GM23338 (cell line): ENCODE data around the gene TGM2. TPM values are rescaled to one million over a fixed set of nuclear protein-coding genes. Genes with fewer than 3 reads are reported as not detected.

Source experiments
- ATAC-seq: fragments of 200-7000 bp; cut with Tn5 transposase; 3 replicates; pipeline ENCODE4 v1.9.1; 2020
- DNase-seq: peaks from one replicate; pipeline ENCODE4 v3.0.0-alpha.2; 2015; ENCODE audit warnings: low spot score
- H2AFZ ChIP-seq: fragments of 200-600 bp; sonication (generic); 2 replicates; pipeline ENCODE4 v1.8.0; 2016; ENCODE audit warnings: antibody characterized with exemption, mild to moderate bottlenecking, moderate library complexity
- H3F3A ChIP-seq: fragments of 200-600 bp; sonication (generic); replicated peaks from 2 replicates; pipeline ENCODE4 v1.8.0; 2017; ENCODE audit warnings: antibody characterized with exemption, mixed run types, low read depth
- H3K27ac ChIP-seq: fragments of 200-600 bp; sonication (generic); 2 replicates; pipeline ENCODE4 v1.6.1; 2016; ENCODE audit warnings: low read depth
- H3K27me3 ChIP-seq: fragments of 200-600 bp; sonication (generic); 2 replicates; pipeline ENCODE4 v1.8.0; 2016; ENCODE audit warnings: mild to moderate bottlenecking, mixed run types, moderate library complexity; ENCODE audit not compliant: insufficient read depth
- H3K36me3 ChIP-seq: fragments of 200-600 bp; sonication (generic); 2 replicates; pipeline ENCODE4 v1.8.0; 2016; ENCODE audit warnings: mild to moderate bottlenecking; ENCODE audit not compliant: insufficient read depth
- H3K4me1 ChIP-seq: fragments of 200-600 bp; sonication (generic); 2 replicates; pipeline ENCODE4 v1.8.0; 2016; ENCODE audit warnings: mild to moderate bottlenecking, moderate library complexity; ENCODE audit not compliant: insufficient read depth
- H3K4me2 ChIP-seq: fragments of 200-600 bp; sonication (generic); 2 replicates; pipeline ENCODE4 v1.7.1; 2017; ENCODE audit warnings: mixed run types
- H3K4me3 ChIP-seq: fragments of 200-600 bp; sonication (generic); 2 replicates; pipeline ENCODE4 v1.6.1; 2016; ENCODE audit warnings: mixed run types
- H3K79me2 ChIP-seq: fragments of 200-600 bp; sonication (generic); replicated peaks from 2 replicates; pipeline ENCODE4 v1.8.0; 2017; ENCODE audit warnings: mild to moderate bottlenecking; ENCODE audit not compliant: insufficient read depth
- H3K9me2 ChIP-seq: fragments of 200-600 bp; sonication (generic); 2 replicates; pipeline ENCODE4 v1.8.0; 2017; ENCODE audit not compliant: insufficient read depth
- H4K20me1 ChIP-seq: fragments of 200-600 bp; sonication (generic); replicated peaks from 2 replicates; pipeline ENCODE4 v1.8.0; 2017; ENCODE audit warnings: mild to moderate bottlenecking; ENCODE audit not compliant: insufficient read depth
- H3K27ac Mint-ChIP-seq: 2 replicates; pipeline ENCODE4 v1.8.0; 2020; ENCODE audit warnings: inconsistent platforms, mild to moderate bottlenecking, moderate library complexity, mixed read lengths
- H3K27me3 Mint-ChIP-seq: 3 replicates; pipeline ENCODE4 v1.8.0; 2022; ENCODE audit warnings: low read depth, mild to moderate bottlenecking, moderate library complexity, mixed read lengths, inconsistent platforms; ENCODE audit not compliant: insufficient read depth, poor library complexity
- H3K36me3 Mint-ChIP-seq: 3 replicates; pipeline ENCODE4 v1.8.0; 2021; ENCODE audit warnings: low read depth, mild to moderate bottlenecking, inconsistent platforms, moderate library complexity, mixed read lengths
- H3K4me1 Mint-ChIP-seq: 3 replicates; pipeline ENCODE4 v1.8.0; 2020; ENCODE audit warnings: mild to moderate bottlenecking, inconsistent platforms, mixed read lengths
- H3K4me3 Mint-ChIP-seq: 3 replicates; pipeline ENCODE4 v1.8.0; 2021; ENCODE audit warnings: moderate library complexity, mild to moderate bottlenecking, inconsistent platforms, mixed read lengths
- H3K9me3 Mint-ChIP-seq: 3 replicates; pipeline ENCODE4 v1.8.0; 2020; ENCODE audit warnings: moderate library complexity, mild to moderate bottlenecking, inconsistent platforms, mixed read lengths
- EZH2phosphoT487 ChIP-seq: fragments of 200-600 bp; sonication (generic); IDR thresholded peaks from one replicate; pipeline ENCODE4 v1.8.1; 2018; ENCODE audit warnings: antibody characterized with exemption; ENCODE audit not compliant: unreplicated experiment
- polyA plus RNA-seq: library from polyadenylated mRNA; unstranded; fragments of >200 nt; fragmentation: Nextera tagmentation; extraction: Ambion mirVana; gene quantifications from 2 replicates; pipeline ENCODE4 v1.2.1, GENCODE V29; 2016
- total RNA-seq: library from RNA; depleted of rRNA; stranded (reverse); fragments of >200 nt; shearing (Covaris generic); gene quantifications from 2 replicates; pipeline ENCODE4 v1.2.3, GENCODE V29; 2014
- TF ChIP-seq, protein P1 (sequence below): fragments of 250-450 bp; sonication (Bioruptor Pico); IDR thresholded peaks from 2 replicates; pipeline ENCODE4 v1.5.0; 2020; ENCODE audit warnings: mild to moderate bottlenecking, moderate library complexity
- TF ChIP-seq, protein P2 (sequence below): IDR thresholded peaks from 2 replicates; pipeline ENCODE4 v1.6.1; 2016; ENCODE audit warnings: antibody characterized with exemption
- TF ChIP-seq, protein P3 (sequence below), 2 experiments: fragments of 200-600 bp in 1 of 2; sonication (generic) in 1 of 2; conservative IDR thresholded peaks; 2 replicates each; pipeline versions ENCODE4 v1.5.1 to v1.6.1; 2016 to 2017; ENCODE audit warnings: antibody characterized with exemption in 2 of 2, low read depth in 2 of 2, mild to moderate bottlenecking in 2 of 2, moderate library complexity in 1 of 2

Gene TGM2
- total and polyA plus RNA-seq, 2 experiments from 2014 or later, result 0.45 to 1.0 TPM

DNA sequence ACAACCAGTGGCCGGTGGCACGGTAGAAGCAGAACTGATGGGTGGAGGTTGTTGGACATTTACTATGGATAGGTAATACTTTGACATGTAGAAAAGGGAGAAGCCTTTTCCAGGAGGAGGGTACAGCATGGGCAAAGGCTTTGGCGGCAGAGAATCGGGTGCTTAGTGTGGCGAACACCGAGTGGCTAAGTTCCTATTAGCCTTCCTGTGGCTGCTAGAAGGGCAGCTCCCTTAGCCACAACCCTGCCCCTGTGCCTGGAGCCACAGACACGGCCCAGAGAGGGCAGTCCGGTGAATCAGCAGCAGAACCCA is 37.9 kb upstream of the TGM2 start (continued):
- TF ChIP-seq, protein P1, sequence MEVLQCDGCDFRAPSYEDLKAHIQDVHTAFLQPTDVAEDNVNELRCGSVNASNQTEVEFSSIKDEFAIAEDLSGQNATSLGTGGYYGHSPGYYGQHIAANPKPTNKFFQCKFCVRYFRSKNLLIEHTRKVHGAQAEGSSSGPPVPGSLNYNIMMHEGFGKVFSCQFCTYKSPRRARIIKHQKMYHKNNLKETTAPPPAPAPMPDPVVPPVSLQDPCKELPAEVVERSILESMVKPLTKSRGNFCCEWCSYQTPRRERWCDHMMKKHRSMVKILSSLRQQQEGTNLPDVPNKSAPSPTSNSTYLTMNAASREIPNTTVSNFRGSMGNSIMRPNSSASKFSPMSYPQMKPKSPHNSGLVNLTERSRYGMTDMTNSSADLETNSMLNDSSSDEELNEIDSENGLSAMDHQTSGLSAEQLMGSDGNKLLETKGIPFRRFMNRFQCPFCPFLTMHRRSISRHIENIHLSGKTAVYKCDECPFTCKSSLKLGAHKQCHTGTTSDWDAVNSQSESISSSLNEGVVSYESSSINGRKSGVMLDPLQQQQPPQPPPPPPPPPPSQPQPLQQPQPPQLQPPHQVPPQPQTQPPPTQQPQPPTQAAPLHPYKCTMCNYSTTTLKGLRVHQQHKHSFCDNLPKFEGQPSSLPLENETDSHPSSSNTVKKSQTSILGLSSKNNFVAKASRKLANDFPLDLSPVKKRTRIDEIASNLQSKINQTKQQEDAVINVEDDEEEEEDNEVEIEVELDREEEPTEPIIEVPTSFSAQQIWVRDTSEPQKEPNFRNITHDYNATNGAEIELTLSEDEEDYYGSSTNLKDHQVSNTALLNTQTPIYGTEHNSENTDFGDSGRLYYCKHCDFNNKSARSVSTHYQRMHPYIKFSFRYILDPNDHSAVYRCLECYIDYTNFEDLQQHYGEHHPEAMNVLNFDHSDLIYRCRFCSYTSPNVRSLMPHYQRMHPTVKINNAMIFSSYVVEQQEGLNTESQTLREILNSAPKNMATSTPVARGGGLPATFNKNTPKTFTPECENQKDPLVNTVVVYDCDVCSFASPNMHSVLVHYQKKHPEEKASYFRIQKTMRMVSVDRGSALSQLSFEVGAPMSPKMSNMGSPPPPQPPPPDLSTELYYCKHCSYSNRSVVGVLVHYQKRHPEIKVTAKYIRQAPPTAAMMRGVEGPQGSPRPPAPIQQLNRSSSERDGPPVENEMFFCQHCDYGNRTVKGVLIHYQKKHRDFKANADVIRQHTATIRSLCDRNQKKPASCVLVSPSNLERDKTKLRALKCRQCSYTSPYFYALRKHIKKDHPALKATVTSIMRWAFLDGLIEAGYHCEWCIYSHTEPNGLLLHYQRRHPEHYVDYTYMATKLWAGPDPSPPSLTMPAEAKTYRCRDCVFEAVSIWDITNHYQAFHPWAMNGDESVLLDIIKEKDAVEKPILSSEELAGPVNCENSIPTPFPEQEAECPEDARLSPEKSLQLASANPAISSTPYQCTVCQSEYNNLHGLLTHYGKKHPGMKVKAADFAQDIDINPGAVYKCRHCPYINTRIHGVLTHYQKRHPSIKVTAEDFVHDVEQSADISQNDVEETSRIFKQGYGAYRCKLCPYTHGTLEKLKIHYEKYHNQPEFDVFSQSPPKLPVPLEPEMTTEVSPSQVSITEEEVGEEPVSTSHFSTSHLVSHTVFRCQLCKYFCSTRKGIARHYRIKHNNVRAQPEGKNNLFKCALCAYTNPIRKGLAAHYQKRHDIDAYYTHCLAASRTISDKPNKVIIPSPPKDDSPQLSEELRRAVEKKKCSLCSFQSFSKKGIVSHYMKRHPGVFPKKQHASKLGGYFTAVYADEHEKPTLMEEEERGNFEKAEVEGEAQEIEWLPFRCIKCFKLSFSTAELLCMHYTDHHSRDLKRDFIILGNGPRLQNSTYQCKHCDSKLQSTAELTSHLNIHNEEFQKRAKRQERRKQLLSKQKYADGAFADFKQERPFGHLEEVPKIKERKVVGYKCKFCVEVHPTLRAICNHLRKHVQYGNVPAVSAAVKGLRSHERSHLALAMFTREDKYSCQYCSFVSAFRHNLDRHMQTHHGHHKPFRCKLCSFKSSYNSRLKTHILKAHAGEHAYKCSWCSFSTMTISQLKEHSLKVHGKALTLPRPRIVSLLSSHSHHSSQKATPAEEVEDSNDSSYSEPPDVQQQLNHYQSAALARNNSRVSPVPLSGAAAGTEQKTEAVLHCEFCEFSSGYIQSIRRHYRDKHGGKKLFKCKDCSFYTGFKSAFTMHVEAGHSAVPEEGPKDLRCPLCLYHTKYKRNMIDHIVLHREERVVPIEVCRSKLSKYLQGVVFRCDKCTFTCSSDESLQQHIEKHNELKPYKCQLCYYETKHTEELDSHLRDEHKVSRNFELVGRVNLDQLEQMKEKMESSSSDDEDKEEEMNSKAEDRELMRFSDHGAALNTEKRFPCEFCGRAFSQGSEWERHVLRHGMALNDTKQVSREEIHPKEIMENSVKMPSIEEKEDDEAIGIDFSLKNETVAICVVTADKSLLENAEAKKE (CRISPR knock-in tag), result no peak
- TF ChIP-seq EZH2phosphoT487, result no peak
- TF ChIP-seq, protein P2, sequence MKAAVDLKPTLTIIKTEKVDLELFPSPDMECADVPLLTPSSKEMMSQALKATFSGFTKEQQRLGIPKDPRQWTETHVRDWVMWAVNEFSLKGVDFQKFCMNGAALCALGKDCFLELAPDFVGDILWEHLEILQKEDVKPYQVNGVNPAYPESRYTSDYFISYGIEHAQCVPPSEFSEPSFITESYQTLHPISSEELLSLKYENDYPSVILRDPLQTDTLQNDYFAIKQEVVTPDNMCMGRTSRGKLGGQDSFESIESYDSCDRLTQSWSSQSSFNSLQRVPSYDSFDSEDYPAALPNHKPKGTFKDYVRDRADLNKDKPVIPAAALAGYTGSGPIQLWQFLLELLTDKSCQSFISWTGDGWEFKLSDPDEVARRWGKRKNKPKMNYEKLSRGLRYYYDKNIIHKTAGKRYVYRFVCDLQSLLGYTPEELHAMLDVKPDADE, result no peak

DNA sequence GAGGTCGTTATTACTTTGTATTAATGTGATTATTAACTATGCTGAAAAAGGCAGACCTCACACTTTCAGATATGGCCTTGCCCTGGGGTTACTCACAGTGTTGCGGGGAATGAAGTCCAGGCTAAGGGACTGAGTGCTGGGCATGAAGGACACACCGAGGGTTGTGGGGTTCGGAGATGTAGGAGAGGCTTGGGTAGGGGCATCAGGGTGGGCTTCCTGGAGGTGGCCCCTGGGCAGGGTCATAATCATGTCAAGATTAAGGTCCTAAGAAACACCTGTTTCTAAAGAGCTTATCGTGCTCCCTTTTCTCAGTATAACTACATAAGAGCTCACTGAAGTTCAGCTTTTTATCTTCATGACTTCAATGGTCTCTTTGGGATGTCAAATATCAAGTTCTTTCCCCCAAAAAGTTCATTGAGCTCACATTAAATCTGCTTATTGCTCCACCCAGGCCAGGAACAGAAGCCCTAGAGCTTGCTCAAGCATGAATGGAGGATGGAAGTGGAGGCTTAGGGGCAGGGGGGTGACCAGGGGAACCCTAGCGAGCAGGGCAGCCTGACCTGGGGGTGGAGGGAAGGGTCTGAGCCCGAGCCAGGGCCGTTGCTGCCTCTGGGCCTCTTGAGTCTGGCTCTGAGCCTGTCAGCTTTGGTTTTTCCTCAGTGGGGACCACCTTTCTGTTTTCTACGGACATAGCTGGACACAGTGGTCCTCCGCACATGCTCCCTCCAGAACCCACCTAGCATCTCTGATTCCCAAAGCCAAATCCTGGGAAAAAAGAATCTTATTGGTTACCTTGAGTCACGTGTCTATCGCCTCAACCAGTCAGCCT is 37.3 kb upstream of the TGM2 start:
- Histone ChIP-seq H3K4me3 (no peak overlapping the region), H4K20me1 (no peaks in the 10 kb centered on the region), H3F3A (no peaks in the 10 kb centered on the region), H3K4me2 (no peak overlapping the region), H3K27ac (no peak overlapping the region), H3K79me2 (no peaks in the 10 kb centered on the region), H3K27me3 (no peaks in the 10 kb centered on the region), H3K4me1 (peaks cover 4% of the 10 kb centered on the region), H3K9me2 (no peaks in the 10 kb centered on the region), H3K36me3 (no peaks in the 10 kb centered on the region), H2AFZ (no peak overlapping the region)
- H3K4me1 Mint-ChIP-seq, result 0 out of 3 replicates have a peak, but pooled peaks cover 4% of the 10 kb centered on the region
- no peak overlapping the region for H3K4me3 Mint-ChIP-seq
- DNase-seq, result no peak
- peaks cover 2% of the 10 kb centered on the region; the same call in 1 of the 3 replicates for H3K9me3 Mint-ChIP-seq
- H3K36me3 Mint-ChIP-seq, result no peaks in the 10 kb centered on the region
- peaks cover 3% of the 10 kb centered on the region for H3K27me3 Mint-ChIP-seq
- no peak for ATAC-seq
- H3K27ac Mint-ChIP-seq, result no peak overlapping the region
- TF ChIP-seq, protein P3, sequence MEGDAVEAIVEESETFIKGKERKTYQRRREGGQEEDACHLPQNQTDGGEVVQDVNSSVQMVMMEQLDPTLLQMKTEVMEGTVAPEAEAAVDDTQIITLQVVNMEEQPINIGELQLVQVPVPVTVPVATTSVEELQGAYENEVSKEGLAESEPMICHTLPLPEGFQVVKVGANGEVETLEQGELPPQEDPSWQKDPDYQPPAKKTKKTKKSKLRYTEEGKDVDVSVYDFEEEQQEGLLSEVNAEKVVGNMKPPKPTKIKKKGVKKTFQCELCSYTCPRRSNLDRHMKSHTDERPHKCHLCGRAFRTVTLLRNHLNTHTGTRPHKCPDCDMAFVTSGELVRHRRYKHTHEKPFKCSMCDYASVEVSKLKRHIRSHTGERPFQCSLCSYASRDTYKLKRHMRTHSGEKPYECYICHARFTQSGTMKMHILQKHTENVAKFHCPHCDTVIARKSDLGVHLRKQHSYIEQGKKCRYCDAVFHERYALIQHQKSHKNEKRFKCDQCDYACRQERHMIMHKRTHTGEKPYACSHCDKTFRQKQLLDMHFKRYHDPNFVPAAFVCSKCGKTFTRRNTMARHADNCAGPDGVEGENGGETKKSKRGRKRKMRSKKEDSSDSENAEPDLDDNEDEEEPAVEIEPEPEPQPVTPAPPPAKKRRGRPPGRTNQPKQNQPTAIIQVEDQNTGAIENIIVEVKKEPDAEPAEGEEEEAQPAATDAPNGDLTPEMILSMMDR (conservative IDR thresholded peaks at IDR 0.05; ENCODE audit: low read depth in 2 of 2), result no peak
- TF ChIP-seq, protein P1 (CRISPR knock-in tag), result no peak
